Cardiac muscle cell (in vitro differentiated cells and primary cell): ENCODE measurements around the gene FBLN2. TPM values are rescaled to one million over a fixed set of nuclear protein-coding genes. Genes with fewer than 3 reads are reported as not detected.

Experiments used
- DNase-seq, 2 donors: peaks; one replicate each; pipeline versions ENCODE4 v3.0.0 to v3.0.0-alpha.2; 2010 to 2017; ENCODE audit warnings: low read depth in 1 of 2, low spot score in 1 of 2
- H3K27ac ChIP-seq: fragments of 200-600 bp; sonication (generic); 2 replicates; pipeline ENCODE4 v1.5.1; 2016
- H3K27me3 ChIP-seq: fragments of 200-600 bp; sonication (generic); 2 replicates; pipeline ENCODE4 v1.6.0; 2016; ENCODE audit warnings: control low read depth
- H3K36me3 ChIP-seq: fragments of 200-600 bp; sonication (generic); 2 replicates; pipeline ENCODE4 v1.5.1; 2016; ENCODE audit warnings: control low read depth
- H3K4me1 ChIP-seq: fragments of 200-600 bp; sonication (generic); 2 replicates; pipeline ENCODE4 v1.8.1; 2017; ENCODE audit warnings: low read depth, mild to moderate bottlenecking, mixed run types
- H3K4me3 ChIP-seq: fragments of 200-600 bp; sonication (generic); 2 replicates; pipeline ENCODE4 v1.5.1; 2016; ENCODE audit warnings: mild to moderate bottlenecking
- H3K9me3 ChIP-seq: fragments of 200-600 bp; sonication (generic); 2 replicates; pipeline ENCODE4 v1.5.1; 2017; ENCODE audit warnings: low read depth, mild to moderate bottlenecking, control low read depth
- CTCF ChIP-seq: IDR thresholded peaks from 2 replicates; pipeline ENCODE4 v1.5.1; 2012; ENCODE audit warnings: low read depth, mild to moderate bottlenecking, low read length
- polyA plus RNA-seq: library from polyadenylated mRNA; unstranded; fragments of >200 nt; fragmentation: Nextera tagmentation; extraction: Ambion mirVana; gene quantifications from 2 replicates; pipeline ENCODE4 v1.2.1, GENCODE V29; 2016
- total RNA-seq: library from RNA; depleted of rRNA; stranded (reverse); fragments of >200 nt; gene quantifications from 2 replicates; pipeline ENCODE4 v1.2.3, GENCODE V29; 2016

The FBLN2 gene
- total and polyA plus RNA-seq, 2 experiments from 2014 or later = 19.3 to 42.4 TPM

- H3K9me3 ChIP-seq = no peaks in the 10 kb centered on the region
- DNase-seq = no peak
- no peak overlapping the region for H3K4me3 ChIP-seq
- no peak overlapping the region for H3K27ac ChIP-seq
- peaks cover 44% of the 10 kb centered on the region for H3K27me3 ChIP-seq
- H3K36me3 ChIP-seq = no peaks in the 10 kb centered on the region
- H3K4me1 ChIP-seq = no peaks in the 10 kb centered on the region
- no peak for TF ChIP-seq CTCF
Observed at GRCh38 chr3:13653631-13654279, 104.8 kb downstream of the FBLN2 start.

GRCh38 chr3:13654330-13655060 lies 105.6 kb downstream of the FBLN2 start:
- no peak overlapping the region for H3K27ac ChIP-seq
- H3K4me3 ChIP-seq = no peak overlapping the region
- H3K9me3 ChIP-seq = no peaks in the 10 kb centered on the region
- no peaks in the 10 kb centered on the region for H3K4me1 ChIP-seq
- DNase-seq = no peak
- no peaks in the 10 kb centered on the region for H3K36me3 ChIP-seq
- peaks cover 49% of the 10 kb centered on the region for H3K27me3 ChIP-seq
- TF ChIP-seq CTCF = no peak

GRCh38 chr3:13655061-13655913 lies 106.4 kb downstream of the FBLN2 start:
- peaks cover 49% of the 10 kb centered on the region for H3K27me3 ChIP-seq
- H3K27ac ChIP-seq = no peak overlapping the region
- no peak for TF ChIP-seq CTCF
- no peaks in the 10 kb centered on the region for H3K4me1 ChIP-seq
- peak; percentile 64 to 87 for DNase-seq
- no peaks in the 10 kb centered on the region for H3K36me3 ChIP-seq
- H3K4me3 ChIP-seq = no peak overlapping the region
- no peaks in the 10 kb centered on the region for H3K9me3 ChIP-seq

GRCh38 chr3:13656584-13657301 lies 107.8 kb downstream of the FBLN2 start:
- Histone ChIP-seq H3K9me3 (no peaks in the 10 kb centered on the region), H3K4me3 (no peak overlapping the region), H3K27me3 (peaks cover 49% of the 10 kb centered on the region), H3K36me3 (no peaks in the 10 kb centered on the region), H3K27ac (no peak overlapping the region), H3K4me1 (no peaks in the 10 kb centered on the region)
- DNase-seq = no peak
- no peak for TF ChIP-seq CTCF

GRCh38 chr3:13657660-13658435 lies 108.9 kb downstream of the FBLN2 start:
- H3K4me1 ChIP-seq = no peaks in the 10 kb centered on the region
- H3K27ac ChIP-seq = no peak overlapping the region
- no peaks in the 10 kb centered on the region for H3K9me3 ChIP-seq
- peak; percentile 42 to 69 for DNase-seq
- no peaks in the 10 kb centered on the region for H3K36me3 ChIP-seq
- peaks cover 49% of the 10 kb centered on the region for H3K27me3 ChIP-seq
- TF ChIP-seq CTCF = peak; percentile 95
- H3K4me3 ChIP-seq = no peak overlapping the region
